GM21381 (cell line): ENCODE data around the gene TSC2.
"Not testable (repeated sequence)": the region's sequence is repeated elsewhere in the genome, so short reads cannot be mapped to it uniquely, and the experiment has no call there.

Experiments used
- ATAC-seq: cut with Tn5 transposase; IDR thresholded peaks from one replicate; pipeline ENCODE4 v1.9.1; 2021; ENCODE audit warnings: mild to moderate bottlenecking, moderate library complexity; ENCODE audit not compliant: unreplicated experiment

TSC2 gene

DNA sequence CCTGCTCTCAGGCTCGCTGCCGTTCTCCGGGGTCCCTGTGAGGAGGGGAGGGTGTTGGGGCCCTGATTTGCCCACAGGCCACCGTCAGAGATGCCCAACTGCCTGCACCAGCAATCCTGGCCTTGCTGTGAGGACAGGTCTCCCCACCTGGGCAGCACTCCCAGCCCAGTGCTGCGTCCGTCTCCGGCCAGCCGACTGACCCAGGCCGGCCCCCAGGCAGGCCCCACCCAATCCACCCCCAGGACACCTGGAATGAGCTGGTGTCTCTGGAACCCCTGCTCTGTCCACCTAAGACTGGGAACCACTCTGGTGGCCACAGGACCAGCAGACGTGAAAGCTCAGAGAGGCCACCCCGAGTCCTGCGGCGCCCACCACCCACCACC lies 67.8 kb downstream of the TSC2 start:
- ATAC-seq = no peak

DNA sequence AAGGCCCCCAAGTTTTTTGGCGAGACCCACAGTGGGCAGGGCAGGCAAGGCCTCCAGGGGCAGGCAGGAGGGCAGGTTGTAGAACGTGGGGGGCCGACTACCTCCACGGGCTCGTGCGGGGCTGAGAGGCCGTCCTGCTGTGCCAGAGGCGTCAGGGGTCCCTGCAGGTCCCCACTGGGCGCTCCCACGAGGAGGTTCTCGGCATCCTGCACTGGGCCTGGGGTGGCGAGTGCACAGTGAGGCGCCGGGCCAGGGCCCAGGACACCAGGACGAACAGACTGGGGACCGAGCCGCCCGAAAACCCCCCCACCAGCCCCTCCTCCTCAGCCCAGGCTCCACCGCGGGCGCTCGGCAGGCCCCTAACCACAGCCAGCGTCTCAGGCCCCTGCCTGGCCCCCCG lies 68.6 kb downstream of the TSC2 start:
- ATAC-seq = not testable (repeated sequence)

DNA sequence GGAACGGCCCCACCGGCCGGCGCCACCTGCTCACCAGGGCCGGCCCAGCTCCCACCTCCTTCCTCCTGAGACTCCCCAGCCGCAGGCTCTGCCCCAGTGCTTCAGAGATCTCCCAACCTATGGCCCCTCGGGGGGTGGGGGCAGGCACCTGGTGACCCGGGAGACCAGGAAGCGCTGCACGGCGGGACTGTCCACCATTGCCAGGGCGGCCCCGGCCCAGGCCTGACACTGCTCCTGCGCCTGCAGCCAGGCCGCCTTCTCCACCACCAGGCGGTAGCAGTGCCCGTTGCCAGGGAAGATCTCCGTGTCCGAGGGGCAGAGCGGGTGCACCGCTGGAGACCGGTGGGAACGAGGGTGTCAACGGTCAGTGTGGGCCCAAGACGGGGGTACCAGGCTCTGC lies 69.6 kb downstream of the TSC2 start:
- not testable (repeated sequence) for ATAC-seq

DNA sequence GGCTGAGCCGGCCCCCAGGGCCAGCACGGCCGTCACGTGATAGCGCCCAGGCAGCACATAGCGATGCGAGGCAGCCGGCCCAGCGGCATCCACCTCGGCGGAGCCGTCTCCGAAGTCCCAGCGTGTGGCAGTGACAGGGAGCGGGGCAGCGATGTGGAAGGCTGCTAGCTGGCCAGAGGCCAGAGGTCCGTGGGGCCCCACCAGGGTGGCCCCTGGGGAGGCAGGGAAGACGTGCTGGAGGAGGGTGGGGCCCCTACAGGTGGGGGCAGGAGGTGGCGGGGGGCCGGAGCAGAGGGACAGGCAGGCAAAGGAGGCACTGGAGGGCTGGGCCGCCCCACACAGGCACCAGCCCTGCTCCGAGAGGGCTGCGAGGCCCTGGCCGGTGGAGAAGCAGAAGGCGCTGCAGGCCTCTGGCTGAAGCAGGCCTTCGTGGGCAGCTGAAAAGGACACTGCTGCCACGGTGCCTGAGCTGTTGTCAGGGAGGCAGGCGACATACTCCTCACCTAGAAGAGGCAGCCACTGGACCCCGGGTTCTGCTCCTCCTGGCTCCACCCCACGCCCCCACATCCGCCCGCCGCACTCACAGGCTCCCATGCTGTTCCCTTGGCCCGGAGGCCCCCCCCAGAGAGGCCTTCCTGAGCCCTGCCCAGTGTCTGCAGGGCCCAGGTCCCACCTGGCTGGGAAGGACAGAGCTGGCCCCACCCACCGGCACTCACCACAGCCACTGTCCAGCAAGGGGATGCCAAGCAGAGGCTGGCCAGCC lies 70.4 kb downstream of the TSC2 start:
- ATAC-seq = not testable (repeated sequence)

DNA sequence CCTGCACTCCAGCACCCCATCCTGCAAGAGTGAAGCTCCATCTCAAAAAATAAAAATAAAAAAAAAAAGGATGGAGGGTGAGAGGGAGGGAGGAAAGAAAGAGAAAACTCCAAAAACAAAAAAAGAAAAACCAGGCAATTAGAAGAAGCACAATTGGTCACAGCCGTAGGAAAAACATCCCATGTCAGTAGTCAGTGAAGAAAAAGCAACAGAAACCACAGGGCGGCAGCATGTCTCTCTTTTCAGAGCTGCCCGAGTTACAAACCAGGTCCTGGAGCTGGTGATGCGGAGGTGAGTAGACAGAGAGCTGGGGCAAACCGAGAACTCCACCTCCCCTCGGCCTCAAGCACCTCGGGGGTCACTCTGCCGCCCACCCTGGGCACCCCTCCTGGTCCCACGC lies 73.5 kb downstream of the TSC2 start:
- not testable (repeated sequence) for ATAC-seq

DNA sequence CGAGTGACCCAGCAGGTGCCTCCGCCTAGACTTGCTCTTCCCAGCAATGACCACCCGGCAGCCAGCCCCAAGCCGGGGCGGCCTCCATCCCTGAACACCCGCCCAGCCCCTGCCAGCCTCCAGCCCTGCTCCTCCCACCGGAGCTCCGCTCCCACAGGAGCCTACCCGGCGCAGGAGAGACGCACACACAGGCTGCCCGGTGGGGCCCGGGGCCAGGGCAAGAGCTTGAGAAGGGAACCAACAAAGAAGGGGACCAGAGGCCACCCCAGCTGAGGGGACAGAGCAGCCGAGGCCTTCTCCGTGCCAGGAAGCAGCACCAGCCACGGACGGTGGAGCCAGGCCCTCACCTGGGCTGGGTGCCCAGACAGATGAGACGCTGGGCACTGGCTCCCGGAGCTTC lies 74.1 kb downstream of the TSC2 start:
- no peak for ATAC-seq

DNA sequence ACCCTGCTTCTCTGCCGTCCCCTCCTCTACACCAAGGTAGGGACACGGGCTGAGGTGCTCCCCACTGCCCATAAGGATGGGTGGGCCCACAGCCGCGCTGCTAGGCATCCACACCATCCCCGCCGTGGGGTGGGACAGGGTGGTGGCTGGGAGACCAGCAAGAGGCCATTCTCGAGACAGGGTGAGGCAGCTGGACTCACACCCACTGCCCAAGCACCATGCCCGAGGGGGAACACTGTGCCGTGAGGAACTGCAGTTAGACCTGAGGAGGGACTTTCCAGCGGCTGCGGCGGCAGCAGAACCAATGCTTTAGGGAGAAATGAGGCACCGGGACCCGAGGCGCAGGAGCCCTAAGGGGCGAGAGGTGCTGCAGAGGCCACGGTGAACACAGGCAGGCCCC lies 74.6 kb downstream of the TSC2 start:
- no peak for ATAC-seq

DNA sequence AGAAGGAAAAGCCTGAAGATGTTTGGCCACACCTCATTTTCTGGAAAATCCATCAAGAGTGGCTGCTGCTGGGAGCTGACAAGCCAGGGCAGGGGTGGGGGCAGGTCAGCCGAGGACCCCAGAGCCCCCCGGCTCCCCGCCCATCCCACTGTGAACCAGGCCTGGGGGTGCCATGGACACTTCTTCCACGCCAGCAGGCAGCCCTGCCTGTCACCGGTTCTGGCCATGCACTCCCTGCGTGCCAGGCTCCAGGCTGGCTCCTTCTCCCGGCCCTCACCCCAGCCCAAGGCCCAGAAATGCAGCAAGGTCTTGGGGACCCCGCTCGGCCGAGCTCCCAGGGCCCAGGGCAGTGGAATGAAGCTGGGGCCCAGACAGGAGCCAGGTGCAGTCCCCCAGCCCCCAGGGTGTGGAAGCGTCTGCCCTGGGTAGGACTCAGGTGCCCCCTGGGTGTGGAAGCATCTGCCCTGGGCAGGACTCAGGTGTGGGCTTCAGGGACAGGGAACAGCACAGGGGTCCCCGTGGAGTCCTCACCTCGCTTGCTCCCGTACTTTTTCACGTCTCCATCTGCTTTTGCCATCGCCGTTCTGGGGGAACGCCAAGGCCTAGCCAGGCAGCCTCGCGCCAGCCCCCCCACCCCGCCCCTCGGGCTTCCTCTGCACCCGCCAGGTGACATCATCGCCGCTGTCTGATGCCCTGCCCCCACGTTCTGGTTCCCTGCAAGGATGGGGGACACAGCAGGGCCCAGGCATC lies 75.3 kb downstream of the TSC2 start:
- not testable (repeated sequence) for ATAC-seq

DNA sequence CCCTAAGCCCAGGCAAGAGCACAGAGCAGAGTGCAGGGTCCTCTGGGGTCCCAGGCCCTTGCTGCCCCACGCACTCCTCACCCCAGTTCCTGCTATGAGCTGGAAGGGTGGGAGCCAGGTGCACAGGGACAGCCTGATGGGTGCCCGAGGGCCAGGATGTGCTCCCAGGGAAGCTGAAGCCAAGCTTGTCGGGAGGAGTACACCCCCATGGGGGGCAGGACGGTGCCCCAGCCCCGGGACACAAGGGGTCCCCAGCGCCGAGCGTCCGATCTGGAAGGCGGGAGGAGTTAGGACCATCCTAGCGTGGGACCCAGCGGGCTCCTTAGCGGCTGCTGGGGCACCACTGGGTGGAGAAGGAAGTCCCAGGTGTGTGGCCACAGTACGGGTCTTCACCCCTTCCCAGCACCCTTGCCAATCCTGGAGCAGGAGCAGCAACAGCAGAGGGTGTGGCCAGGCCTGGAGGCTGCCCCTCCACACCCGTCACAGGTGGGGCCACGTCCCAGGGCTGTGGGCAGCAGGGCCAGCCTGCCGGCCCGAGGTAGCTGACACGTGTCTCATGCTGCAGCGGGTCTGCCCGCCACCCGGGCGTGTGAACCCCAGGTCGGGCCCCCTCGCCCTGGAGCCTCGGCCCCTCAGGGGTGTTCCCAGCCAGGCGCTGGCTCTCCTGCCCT lies 76.1 kb downstream of the TSC2 start:
- not testable (repeated sequence) for ATAC-seq

DNA sequence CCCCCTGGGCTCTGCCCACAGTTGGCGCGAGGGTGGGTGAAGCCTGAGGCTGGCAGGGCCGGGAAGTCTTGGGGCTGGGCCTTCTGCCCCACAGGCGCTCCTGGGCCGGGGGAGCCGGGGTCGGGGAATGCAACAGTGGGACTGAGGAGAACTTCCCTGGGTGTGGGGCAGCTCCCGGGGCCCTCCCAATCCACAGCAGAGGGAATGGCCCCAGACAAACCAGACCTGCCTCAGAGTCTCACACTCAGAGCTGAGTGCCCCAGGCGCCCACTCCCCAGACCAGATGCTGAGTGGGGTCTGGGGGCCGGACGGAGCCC lies 76.5 kb downstream of the TSC2 start:
- not testable (repeated sequence) for ATAC-seq

DNA sequence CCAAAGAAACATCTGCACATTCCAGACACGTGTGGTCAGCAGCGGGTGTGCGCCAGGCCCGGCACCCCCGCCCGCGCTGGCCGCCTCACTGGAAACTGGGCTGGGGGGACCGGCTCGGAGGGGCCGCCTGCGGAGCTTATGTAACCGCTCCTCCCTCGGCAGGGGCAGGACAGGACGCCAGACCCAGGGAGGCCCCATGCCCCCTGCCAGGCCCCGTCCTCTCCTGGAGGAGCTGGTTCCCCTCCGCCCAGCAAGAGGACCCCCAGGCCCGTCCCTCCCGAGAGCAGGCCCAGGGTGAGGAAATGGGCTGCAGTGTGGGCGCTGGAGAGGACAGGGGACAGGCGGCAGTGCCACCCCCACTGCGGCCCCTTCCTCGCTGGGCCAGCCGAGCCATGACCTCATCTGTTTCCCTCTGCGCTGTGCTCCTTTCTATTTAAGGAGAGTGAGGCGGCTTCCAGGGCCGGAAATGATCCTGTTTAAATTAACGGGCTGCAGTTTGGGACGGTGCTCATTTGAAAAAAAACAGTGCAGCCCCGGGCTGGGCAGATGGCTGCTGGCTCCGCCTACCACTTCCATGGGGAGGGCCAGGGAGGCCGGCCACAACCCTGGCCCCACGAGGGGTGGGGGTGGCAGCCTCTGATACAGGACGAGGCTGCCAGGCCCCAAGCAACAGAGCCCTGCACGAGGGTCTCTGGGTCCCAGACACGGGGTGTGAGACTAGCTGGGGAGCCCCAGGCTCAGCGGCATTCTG lies 77.1 kb downstream of the TSC2 start:
- not testable (repeated sequence) for ATAC-seq

DNA sequence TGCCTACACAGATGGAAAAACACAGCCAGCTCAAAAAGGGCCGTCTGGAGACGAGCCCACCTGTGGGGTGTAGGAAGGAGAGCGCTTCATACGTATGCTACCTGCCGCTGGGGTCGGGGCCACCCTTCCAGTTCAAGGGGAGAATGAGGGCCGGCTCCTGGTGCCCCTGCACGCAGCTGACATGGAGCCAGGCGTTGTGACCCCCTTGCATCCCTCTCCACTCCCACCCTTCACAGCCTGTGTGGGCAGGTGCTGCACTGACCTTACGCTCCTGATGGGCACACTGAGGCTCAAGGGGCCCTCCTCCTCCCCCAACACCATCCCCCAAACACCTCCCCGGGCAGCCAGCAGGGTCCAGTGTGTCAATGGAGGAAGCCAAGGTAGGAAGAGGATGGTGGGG lies 77.8 kb downstream of the TSC2 start:
- ATAC-seq = not testable (repeated sequence)

DNA sequence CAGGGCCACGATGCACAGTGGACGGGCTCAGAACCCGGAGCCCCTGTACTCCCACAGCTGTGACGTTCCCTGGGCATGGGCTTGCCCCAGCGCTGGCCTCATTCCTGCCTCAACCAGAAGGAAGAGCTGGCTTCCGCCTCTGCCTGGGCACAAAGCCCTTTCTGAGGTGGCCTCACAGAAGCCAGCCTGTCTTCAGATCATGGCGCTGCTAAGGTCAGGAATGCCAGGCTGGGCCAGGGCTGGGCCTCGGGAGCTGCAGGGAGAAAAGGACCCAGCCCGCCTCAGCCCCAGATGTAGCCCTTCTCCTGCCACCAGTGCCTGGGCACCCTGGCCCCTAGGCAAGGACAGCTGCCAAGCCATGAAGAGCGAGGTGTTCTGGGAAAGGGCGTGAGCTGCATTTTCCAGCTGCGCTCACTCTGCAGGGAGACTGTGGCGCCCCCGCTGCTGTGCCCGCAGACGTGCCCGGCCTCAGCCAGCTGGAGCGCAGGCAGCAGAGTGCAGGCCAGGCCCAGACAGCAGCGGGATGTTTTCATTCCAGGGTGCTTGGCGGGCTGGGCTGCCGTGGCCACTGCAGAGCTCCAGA lies 78.5 kb downstream of the TSC2 start:
- ATAC-seq = not testable (repeated sequence)

DNA sequence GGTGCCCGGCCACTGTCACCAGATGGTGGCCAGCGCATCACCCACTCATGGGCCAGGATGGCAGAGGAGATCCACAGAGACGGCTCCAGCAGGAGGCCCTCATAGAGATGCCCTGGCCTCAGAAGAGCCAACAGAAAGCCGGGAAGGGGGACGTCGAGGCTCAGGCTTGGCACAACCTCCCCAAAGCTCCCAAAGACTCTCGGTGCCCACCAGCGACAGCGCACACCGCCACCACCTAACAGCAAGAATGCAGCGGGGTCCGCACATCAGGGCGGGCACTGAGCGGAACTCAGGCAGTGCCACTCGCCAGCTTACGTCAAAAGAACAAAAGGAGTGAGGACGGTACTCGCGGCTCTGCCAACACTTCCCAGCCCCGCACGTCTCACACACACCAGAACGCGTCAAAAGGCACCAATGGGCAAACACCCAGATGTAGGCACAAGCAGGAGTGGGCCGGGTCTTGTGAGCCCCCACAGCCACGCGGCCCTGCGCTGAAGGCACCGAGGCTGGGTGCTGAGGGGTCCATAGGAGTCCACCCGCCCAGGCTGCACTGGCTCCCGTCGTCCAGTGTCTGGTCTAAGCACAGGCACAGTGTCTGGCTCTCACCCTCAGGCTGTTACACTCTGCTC lies 79.3 kb downstream of the TSC2 start:
- not testable (repeated sequence) for ATAC-seq

DNA sequence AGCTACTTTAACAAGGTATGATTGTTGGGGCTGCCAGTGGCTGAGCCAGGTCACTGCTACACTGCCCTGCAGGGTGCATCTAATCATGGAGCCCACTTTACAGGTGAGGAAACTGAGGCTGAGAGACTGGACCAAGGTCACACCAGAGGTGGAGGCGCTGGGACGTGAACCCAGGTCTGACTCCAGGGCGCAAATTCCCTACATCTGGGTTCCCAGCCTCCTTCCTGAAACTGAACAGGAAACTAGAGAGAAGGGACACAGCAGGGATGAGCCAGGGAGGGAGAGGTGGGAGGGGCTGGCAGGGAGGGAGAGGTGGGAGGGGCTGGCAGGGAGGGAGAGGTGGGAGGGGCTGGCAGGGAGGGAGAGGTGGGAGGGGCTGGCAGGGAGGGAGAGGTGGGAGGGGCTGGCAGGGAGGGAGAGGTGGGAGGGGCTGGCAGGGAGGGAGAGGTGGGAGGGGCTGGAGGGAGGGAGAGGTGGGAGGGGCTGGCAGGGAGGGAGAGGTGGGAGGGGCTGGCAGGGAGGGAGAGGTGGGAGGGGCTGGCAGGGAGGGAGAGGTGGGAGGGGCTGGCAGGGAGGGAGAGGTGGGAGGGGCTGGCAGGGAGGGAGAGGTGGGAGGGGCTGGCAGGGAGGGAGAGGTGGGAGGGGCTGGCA lies 80.0 kb downstream of the TSC2 start:
- not testable (repeated sequence) for ATAC-seq

DNA sequence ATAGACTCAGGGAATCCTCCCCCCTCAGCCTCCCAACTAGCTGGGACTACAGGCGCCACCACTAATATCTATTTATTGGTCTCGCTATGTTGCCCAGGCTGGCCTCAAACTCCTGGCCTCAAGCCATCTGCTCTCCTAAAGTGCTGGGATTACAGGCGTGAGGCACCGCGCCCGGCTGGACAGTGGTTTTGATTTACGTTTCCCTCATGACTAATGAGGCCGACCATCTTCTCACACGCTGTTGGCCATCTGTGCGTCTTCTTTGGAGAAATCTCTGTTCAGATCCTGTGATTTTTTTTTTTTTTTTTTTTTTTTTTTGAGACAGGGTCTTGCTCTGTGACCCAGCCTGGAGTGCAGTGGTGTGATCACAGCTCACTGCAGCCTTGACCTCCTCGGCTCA lies 81.5 kb downstream of the TSC2 start:
- not testable (repeated sequence) for ATAC-seq

DNA sequence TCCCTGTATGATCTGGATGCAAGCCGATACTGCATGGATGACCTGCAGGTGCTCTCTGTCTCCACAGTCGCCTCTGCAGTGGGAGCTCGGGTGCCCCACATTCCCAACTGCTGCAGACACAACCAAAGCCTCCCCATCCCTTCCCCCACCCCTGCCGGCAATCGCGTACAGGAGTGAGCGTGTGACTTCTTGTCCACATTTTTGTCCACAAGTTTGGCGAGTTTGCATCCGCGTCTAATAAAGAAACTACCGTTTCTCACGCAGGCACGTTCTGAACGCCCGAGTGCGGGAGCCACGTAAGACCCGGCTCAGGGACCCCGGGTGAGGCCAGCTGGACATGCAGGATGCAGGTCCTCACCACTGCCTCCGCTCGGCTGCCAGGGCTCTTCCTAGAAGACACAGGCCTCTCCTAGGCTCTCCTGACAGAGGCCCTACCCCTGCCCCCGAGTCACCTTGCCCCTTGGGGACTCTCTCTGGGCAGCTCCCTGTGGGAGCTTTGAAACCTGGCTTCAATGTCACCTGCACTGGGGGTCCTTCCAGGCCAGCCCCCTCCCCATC lies 82.2 kb downstream of the TSC2 start:
- not testable (repeated sequence) for ATAC-seq

DNA sequence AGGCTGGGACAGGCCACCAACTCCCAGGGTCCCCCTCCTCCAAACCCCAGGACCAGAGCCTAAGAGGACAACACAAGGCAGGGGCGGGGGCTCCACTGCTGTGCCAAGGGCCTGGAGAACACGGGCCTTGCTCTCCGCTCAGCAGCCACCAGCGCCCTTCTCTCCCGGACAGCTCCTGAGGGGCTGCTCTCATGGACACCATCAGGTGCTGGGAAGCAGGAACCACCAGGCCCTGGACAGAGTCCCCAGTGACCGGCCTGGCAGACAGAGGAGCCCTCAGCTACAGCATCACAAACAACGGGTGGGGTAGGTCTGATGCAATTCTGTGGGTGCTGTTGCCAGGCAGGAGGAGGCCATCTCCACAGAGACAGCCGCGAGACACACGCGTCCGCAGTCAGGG lies 86.0 kb downstream of the TSC2 start:
- not testable (repeated sequence) for ATAC-seq

DNA sequence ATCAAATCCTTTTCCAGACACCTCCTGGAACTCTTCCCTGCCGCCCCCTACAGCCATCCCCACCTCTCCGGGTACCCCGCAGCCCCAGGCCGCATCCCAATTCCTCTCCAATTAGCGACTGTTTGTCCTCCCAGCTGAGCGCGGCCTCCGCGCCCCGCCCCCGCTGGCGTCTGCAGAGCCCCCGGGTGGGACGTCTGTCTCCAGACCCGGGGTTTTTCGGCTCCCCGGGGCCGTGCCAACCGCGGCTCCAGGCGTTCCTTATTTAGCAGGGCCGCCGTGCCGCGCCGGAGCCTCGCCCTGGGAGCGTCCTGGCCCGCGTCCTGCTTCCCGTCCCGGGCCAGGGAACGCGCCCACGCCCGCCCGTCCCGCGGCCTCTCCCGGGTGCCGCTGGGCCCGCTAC lies 87.3 kb downstream of the TSC2 start:
- not testable (repeated sequence) for ATAC-seq
